ENCODE data around the gene RAB6A.

The RAB6A gene

DNA sequence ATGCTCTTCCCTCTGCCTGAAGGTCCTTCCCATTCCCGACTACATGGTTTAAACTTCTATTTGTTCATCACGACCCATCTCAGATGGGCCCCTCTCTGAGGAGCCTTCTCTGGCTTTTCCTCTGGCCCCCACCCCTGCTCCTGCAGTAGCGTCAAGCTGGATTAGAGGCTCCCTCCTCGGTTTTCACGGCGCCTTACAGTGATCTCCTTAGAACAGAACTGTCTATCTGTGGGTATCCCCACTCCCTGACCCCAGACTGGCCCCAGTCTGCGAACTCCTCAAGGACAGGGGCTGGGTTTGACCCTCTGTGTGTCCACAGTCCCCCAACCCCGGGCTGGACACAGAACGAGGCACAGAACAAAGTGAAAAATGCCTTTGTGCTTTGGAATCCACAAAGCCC, 111.7 kb downstream of the RAB6A start:
- Histone ChIP-seq H3K27ac (no peak overlapping the region), H3K4me3 (no peak overlapping the region)
- TF ChIP-seq, protein P1, sequence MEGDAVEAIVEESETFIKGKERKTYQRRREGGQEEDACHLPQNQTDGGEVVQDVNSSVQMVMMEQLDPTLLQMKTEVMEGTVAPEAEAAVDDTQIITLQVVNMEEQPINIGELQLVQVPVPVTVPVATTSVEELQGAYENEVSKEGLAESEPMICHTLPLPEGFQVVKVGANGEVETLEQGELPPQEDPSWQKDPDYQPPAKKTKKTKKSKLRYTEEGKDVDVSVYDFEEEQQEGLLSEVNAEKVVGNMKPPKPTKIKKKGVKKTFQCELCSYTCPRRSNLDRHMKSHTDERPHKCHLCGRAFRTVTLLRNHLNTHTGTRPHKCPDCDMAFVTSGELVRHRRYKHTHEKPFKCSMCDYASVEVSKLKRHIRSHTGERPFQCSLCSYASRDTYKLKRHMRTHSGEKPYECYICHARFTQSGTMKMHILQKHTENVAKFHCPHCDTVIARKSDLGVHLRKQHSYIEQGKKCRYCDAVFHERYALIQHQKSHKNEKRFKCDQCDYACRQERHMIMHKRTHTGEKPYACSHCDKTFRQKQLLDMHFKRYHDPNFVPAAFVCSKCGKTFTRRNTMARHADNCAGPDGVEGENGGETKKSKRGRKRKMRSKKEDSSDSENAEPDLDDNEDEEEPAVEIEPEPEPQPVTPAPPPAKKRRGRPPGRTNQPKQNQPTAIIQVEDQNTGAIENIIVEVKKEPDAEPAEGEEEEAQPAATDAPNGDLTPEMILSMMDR (IDR thresholded peaks at IDR 0.05): no peak
- DNase-seq (ENCODE audit: low spot score): no peak

DNA sequence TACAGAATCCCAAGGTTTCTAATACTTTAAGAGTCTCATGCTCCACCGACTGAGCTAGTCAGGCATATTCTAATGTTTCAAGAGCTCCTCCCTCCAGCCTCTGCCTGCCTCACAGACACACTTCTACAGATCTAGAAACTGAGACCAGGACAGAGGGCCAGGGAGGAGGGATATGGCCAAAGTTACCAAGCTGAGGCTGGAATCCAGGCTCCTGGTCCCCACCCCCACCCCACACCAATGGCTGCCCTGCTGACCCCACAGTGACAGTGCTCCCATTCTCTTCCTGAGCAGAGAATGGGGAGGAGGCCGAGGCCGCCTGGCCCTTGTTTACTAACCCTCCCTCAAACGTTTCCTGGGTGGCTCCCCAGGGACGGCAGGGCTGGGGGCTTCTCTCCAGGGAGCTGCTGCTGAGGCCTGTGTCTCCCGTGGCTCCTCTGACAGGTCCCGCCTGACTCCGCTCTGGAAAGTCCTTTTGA, 112.3 kb downstream of the RAB6A start:
- TF ChIP-seq, protein P1 (IDR thresholded peaks at IDR 0.05): no peak
- H3K27ac ChIP-seq: no peak overlapping the region
- DNase-seq (ENCODE audit: low spot score): no peak
- no peak overlapping the region for H3K4me3 ChIP-seq

DNA sequence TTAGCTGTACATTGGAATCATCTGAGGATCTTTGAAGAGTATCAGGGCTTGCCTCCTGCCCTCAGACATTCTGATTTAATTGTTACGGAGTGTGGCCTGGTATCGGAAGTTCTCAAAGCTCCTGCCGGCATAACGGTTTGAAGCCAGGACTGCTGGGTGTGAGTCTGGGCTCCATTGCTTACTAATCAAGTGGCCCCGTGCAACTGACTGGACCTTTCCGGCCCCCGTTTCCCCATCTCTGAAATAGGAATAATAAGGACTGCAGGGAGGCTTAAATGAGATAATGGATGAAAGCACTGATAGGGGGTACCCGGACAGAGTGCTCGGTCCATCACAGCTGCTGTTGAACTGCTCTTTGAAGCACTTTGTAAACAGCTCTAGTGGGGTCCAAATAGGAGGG, 112.8 kb downstream of the RAB6A start:
- TF ChIP-seq, protein P1 (IDR thresholded peaks at IDR 0.05): no peak
- H3K4me3 ChIP-seq: no peak overlapping the region

DNA sequence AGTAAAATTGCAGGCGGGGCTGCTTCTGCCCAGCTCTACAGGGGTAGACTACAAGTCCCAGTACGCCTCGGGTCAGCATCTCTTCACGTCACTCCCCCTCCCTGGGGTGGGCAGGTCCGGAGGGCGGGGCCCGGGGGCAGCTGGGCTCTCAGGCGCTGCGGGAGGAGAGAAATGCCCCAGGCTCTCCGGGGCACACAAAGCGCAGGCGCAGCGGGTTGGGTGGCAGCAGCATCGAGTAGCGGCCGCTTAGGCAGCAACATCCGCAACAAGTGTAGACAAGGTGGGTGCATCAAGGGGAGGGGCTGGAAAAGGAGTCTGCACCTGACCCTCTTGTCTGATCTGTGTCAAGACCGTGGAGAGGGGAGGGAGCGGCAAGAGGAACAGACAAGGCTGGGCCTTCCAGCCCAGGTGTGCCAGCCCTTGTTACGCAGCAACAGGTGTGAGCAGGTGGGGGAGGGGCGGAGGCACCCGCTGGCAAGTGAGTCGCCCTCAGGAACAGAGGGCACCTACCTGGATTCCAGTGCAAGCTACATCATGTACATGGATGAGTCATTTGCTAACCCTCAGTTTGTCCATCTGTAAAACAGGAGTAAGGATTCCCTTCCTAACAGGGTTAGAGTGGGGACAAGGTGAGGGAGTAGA, 113.3 kb downstream of the RAB6A start:
- DNase-seq (ENCODE audit: low spot score): peak; percentile 93
- TF ChIP-seq, protein P1 (IDR thresholded peaks at IDR 0.05): no peak
- Histone ChIP-seq H3K4me3 (peak overlapping the region; percentile 64), H3K27ac (peak overlapping the region in 1 of 2 donors; percentile 30)

More for the DNA sequence above, 112.8 kb downstream of the RAB6A start:
- no peak for DNase-seq (ENCODE audit: low spot score)
- H3K27ac ChIP-seq: no peak overlapping the region

DNA sequence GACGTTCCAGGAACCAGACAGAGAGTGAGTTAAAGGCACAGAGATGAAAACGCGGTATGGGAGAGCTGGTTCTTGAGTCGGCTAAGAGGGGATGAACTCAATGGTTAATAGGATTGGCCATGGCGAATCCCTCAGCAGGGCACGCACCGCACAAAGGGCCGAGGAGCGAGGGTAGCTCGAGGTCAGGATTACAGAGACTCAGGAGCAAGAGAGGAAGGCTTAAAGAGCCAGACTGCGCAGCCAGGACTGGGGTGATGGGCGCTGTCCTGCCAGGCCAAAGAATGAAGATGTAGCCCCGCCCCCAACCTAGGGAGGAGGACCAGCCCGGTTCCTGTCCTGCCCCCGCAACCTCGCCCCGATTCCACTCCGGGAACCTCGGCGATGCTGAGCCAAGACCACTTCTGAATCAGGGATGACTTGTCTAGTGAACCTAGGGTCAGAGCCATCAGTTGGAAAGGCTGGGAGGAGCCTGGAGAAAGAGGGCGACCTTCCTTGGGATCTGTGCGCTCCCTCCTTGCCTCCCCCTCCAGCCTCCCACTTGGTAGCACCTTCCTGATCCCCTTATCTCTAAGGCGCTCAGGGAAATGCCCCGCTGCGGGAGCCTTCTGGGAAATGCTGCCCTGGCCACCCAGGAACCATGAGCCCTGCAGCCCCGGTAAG, 114.8 kb downstream of the RAB6A start, which contains the start of gene PLEKHB1:
Gene PLEKHB1 (plus strand): TSS at position 610 of the 660 bp plus-strand sequence. CDS start 28 bp downstream, at position 638.
- TF ChIP-seq, protein P1 (IDR thresholded peaks at IDR 0.05): no peak
- Histone ChIP-seq H3K4me3 (peak within 1 kb of the TSS; percentile 64), H3K27ac (peak within 1 kb of the TSS in 1 of 2 donors; percentile 30)
- no peak for DNase-seq (ENCODE audit: low spot score)

DNA sequence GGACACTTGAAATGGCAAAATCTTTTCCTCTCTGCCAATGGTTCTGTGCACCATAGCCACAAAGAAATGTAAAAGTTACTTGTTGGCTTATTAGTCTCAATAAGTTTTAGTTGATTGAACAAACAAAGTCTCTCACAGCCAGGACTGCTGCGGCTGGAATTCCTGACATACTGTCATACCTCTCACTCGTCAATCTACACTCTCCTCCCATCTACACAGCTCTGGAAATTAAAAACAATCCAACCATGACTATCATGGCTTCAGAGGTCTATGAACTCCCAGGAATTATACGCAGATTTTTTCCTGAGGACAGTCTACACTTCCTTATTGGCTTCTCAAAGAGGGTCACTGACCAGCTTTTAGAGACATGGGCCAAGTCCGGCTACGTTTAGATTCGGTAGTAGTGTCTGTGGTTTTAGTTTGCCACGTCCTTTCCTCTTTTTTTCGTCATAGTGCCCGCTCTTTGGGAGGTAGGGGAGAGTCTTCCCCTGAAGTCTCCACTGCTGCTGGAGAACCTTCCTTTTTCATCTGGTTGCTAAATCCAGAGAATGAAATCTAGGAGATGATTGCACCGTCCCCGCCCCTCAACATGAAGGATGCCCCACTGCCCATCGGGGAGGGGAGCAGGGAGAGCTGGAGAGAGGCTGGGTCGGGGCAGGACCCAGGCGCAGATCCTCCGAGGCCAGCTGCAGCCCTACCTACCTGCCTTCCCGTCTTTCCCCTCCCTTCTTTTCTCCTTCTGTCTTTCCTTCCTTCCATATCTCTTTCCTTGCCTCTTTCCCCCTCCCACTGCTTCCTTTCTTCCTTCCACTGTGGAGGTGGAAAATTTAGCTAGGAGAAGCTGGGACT, 115.5 kb downstream of the RAB6A start:
- TF ChIP-seq, protein P1 (IDR thresholded peaks at IDR 0.05): no peak
- Histone ChIP-seq H3K4me3 (no peak overlapping the region), H3K27ac (no peak overlapping the region)
- DNase-seq (ENCODE audit: low spot score): no peak
